HG03196 (cell line): ENCODE results near the gene EEFSEC.

ENCODE experiments used
- ATAC-seq: cut with Tn5 transposase; IDR thresholded peaks from one replicate; pipeline ENCODE4 v1.9.1; 2021; ENCODE audit not compliant: unreplicated experiment

The EEFSEC gene

DNA sequence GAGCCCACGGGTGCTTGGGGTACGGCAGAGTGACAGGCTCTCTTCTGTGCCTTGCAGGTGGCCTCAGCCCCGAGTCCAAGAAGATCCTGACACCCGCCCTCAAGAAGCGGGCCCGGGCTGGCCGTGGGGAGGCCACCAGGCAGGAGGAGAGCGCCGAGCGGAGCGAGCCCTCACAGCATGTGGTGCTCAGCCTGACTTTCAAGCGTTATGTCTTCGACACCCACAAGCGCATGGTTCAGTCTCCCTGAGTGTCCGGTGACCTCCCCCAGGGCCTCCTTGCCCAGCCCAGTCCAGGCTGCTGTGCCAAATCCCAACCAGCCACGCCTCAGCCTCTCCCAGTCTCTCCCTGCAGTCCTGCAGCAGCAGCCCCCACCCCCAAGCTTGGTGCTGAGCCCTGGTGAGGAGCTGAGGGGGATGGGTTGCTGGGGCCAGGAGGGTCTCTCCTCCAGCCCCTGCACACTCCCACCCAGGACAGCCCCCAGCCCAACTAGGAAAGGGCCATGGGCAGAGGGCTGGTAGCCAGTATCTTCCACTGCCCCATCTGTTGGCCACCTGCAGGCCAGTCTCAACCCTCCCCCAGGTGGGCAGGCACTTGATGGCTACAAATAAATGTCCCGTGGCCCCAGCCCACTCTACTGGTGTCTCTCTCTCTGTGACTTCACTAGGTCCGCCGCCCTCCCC, 254.9 kb downstream of the EEFSEC start:
- no peak for ATAC-seq

GRCh38 chr3:128408693-128409623, 255.7 kb downstream of the EEFSEC start:
- ATAC-seq: no peak

DNA sequence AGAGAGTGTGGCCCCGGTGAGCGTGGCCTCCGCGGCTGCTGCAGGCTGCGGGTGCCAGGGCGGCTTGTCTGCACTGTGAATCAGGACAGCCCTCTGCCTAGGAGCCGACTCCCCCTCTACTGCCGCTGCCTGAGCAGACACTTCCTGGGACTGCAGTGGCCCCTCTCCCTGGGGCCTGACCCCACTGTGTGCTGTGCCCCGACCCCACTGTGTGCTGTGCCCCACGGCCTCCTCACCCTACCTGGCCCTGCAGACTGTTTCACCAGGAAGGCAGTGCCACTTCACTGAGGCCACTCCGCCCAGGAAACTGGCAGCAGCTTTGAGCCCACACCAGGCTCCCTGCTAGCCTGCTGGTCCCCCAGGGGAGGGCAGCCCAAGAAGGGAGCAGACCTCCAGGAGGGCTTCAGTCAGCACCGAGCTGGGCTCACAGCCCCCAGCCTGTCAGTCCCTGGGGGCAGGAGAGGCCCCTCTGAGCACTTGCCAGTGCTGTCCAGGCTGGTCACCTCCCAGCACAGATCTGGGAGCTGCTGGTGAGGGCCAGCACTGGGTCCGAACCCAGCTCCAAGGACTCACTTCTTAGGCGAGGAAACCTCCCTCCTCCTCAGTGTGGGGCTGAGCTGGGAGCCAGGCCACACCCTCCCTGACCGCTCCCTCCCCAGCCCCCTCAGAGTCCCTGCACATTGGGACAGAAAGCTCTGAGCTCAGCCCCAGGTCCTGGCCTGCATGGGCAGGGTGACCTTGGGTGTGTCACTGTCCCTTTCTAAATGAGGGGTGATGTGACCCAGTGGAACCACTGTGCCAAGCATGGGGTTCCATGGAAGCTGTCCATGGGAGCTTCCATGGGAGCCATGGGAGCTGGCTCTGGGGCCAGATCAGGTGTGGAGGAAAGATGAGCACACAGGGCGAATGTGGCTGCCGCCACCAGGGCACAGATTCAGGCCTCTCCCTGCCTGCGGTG, 256.6 kb downstream of the EEFSEC start:
- no peak for ATAC-seq

DNA sequence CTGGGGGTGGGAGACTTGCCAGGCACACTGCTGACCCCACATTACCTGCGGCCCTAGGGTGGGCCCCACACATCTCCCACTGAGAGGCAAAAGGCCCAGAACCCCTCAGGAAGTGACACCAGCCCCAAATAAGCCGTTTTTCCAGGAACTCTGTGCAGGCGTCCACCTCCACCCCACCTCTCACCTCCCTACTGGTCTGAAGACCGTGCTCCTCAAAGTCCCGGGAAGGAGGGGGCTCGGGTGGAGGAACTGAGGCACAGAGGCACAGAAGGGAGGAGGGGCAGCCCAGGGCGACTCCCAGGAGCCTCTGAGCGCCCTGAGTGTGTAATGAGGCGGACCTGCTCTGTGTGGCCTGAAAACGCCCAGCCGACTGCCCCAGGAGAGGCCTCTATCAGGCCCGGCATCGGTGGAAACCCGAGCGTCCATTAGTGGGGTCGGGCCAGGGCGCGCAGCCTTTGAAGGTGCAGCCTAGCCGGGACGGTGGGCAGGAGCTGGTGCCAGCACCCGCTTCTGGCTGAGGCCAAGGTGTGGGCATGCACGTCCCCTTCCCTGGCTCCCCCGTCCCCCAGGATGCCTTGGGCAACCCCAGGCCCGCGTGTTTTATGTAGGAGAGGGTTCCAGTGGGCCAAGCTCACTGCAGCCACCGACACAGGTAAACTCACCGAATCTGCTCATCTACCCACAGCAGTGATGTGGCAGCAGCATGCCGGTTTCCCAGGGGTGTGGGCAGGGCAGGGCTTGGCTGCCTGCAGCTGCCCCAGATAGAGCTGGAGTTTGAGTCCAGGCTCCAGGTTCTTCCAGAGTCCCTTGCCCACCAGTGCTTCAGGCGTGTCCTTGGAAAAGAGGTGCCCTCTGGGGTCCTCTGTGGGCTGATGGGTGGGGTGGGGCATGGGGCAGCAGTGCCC, 257.6 kb downstream of the EEFSEC start:
- ATAC-seq: no peak

GRCh38 chr3:128411574-128412064, 258.3 kb downstream of the EEFSEC start:
- no peak for ATAC-seq

DNA sequence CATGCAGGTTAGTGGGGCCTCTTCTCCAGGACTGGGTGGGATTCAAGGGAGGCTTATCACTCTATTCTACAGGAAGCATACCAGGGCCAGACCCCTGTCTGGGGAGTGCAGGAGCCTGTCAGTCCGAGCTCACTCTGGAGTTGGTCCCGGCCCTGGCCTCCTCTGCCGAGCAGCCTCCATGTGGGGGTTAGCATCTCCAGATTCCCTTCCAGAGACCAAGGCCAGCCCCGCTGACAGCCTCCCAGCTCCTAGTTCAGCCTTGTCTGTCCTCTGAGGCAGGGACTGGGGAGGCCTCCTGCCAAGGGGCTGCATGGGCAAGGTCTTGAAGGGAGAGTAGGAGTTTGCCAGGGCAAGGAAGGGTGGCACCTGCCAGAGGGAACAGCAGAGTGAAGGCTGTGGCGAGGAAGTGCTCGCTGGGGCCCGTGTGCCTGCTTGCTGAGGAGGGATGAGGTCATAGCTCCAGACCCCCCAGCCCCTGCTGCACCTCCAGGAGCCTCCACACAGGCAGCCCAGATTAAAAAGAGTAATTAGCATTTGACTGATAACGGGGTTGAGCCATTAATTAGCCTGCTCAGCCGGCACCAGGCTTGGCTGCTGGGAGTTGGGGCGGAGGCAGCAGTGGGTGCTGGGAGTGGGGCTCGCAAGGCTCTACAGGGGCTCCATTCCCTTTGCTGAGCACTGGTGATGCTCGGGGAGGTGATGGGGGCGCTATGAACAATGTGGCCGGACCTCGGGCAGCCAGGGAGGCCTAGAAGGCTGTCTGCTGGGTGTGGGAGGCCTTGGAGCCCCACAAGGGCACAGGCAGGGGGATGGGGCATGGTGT, 259.1 kb downstream of the EEFSEC start:
- no peak for ATAC-seq

DNA sequence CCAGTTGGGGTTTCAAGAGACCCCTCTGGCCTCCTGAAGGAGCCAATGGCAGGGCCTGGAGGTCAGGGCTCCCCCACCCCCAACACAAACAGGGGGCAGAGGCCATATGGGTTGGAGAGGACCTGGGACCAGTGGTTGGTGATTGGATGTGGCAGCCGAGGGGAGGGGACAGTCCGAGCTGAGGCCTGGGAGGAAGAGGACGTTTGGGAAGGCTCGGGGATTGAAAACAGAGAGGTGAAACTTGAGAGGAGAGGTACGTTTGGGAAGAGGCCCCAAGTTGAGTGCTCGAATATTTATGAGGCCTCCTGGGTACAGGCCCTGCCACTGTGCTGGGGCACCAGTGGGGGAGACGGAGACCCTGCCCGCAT, 259.7 kb downstream of the EEFSEC start:
- no peak for ATAC-seq

DNA sequence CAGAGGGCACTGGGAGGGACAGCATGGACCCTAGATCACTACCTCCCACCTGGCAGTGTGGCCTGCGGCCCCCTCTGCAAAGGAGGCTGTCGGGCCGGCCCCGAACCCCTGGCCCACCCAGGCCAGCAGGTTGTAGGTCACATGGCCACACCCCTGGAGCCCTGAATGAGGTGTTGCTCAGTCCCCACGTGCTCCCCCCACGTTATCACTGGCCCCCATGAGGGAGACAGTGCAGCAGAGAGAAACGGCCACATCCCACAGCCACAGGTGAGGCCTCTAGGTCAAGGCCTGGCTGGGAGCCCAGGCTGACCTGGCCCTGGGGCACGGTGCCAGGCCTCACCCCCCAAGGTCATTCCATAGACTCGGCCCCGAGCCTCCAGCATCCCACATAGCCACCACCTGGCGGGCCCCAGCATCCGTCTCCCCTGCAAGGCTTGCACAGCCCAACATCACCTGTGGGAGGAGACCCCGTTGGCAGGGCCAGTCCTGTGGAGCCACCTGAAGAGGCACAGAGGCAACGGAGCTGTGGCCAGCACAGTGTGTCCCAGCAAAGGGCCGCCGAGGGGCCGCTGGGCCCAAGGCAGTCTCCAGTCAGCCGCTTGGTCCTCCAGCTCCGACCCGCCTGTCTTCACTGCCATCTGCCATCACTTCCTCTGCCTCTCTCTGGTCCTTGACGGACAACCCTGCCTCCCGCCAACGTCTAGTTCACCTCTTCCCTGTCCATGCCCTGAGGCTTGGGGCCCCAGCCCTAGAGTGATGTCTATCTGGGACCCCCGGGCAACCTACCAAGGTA, 260.3 kb downstream of the EEFSEC start:
- no peak for ATAC-seq

GRCh38 chr3:128415200-128415772, 262.0 kb downstream of the EEFSEC start:
- ATAC-seq: no peak

GRCh38 chr3:128415773-128416577, 262.7 kb downstream of the EEFSEC start:
- no peak for ATAC-seq

DNA sequence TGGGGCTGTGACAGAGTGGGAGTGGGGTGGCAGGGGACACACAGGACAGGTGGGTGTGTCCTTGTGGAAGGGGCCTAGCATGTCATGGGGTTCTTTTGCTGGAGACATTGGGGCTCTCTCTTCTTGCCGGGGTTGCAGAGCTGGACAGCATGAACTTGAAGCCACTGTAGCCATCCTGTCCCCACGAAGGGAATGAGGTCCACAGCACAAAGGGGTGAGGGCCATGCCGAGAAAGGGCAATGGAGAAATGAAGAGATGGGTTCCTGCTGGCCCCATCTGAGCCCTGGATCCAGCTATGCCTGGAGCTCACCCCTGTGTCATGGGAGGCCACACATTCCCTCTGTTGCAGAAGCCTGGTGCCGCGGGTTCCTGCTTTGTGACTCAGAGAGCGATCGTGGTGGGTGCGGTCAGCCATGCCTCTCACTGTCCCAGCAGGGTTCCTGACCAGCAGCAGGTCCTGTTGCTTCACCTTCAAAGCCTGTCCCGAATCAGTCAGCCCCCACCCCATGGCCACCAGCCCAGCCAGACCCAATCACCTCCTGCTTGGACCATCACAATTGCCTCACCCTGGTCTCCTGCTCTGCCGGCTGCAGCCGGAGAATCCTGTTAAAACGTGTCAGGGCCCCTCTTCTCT, 263.4 kb downstream of the EEFSEC start:
- no peak for ATAC-seq

DNA sequence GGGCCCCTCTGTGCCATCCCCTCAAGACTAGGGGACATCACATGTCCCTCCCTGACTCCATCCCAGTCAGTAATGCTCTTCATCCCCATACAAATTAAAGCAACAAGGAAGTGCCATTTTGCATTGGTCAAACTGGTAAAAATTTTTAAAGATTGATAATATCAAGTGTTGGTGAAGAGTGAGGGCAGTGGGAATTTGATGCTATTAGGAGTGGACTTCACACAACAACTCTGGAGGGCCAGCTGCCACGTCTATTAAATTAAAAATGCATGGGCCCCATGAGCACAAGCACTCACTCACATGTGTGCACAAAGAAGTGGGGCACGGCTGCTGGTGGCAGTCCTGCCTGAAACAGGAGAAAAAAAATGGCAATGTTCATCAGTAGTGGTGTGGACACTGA, 265.6 kb downstream of the EEFSEC start:
- no peak for ATAC-seq

DNA sequence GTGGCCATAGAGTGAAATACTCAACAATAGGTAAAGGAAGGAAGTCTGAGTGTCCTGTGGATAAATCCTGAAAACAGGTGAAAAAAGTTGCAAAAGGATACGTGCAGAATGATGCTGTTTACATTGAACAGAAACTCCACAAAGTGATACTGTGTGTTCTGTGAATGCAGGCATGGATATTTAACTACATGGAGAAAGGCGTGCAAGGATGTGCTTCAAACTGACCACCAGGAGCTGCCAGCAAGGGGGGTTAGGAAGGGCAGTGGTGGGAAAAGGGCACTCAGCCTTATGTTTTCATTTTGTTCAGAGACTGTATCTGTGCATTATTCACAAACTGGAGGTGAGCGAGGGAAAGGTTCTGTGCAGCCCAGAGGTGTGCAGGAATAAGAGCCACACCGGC, 266.0 kb downstream of the EEFSEC start:
- no peak for ATAC-seq

- ATAC-seq: no peak
These were observed 267.0 kb downstream of the EEFSEC start for GRCh38 chr3:128420289-128420688.

GRCh38 chr3:128420720-128421438, 267.6 kb downstream of the EEFSEC start:
- ATAC-seq: no peak

DNA sequence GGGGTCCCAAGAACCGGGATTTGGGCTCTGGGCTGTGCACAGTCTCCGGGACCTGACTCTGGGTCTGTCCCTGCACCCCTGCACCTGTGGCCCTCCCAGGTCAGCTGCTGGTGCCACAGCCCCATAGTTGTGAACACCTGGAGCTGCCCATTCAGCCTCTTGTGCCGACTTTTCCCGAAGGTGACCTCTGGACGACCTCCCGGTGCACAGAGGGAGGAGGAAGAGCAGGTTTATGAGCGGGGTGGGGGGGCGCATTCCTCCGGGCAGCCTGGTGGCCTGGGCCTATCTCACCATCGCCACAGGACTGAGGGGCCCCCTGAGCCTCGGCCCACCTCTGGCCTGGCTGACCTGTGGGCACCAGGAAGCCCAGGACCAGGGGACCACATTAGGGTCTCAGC, 268.2 kb downstream of the EEFSEC start:
- ATAC-seq: no peak
